GM18951 (cell line): ENCODE data around the gene ERCC4.

Source experiments
- POLR2A ChIP-seq: IDR thresholded peaks from 4 replicates; pipeline ENCODE4 v1.6.1; 2011; ENCODE audit warnings: mild to moderate bottlenecking; ENCODE audit not compliant: insufficient read length, insufficient read depth; ENCODE audit errors: extremely low read depth
- in situ Hi-C: fragments of 300-500 bp; cut with MboI; formaldehyde crosslinking; loops from one replicate; pipeline ENCODE4 v1.12.0; 2022; ENCODE audit warnings: low sequenced_read_pairs, mixed read lengths, inconsistent platforms; ENCODE audit not compliant: unreplicated experiment

ERCC4 gene

GRCh38 chr16:13919330-13919682 is 648 bp upstream of the ERCC4 start:
- no peak for TF ChIP-seq POLR2A
- in situ Hi-C loops = no loop called here

GRCh38 chr16:13920510-13920818 is 510 bp downstream of the ERCC4 start:
- no peak for TF ChIP-seq POLR2A
- in situ Hi-C loops = loop anchor here (5.0 to 10.0 kb wide), 2 partner anchors 324 to 367 kb away; no protein-coding TSS in a partner anchor

- no peak for TF ChIP-seq POLR2A
- in situ Hi-C loops = loop anchor here (5.0 to 10.0 kb wide), 2 partner anchors 323 to 366 kb away; no protein-coding TSS in a partner anchor
Observed at GRCh38 chr16:13921328-13921727, 1.4 kb downstream of the ERCC4 start.

GRCh38 chr16:13923703-13924298 is 3.8 kb downstream of the ERCC4 start:
- in situ Hi-C loops = loop anchor here (5.0 to 10.0 kb wide), 2 partner anchors 321 to 364 kb away; no protein-coding TSS in a partner anchor
- no peak for TF ChIP-seq POLR2A

GRCh38 chr16:13926464-13926863 is 6.5 kb downstream of the ERCC4 start:
- no peak for TF ChIP-seq POLR2A
- in situ Hi-C loops = loop anchor here (10.0 to 25.0 kb wide), 2 partner anchors 318 to 611 kb away; no protein-coding TSS in a partner anchor

GRCh38 chr16:13926891-13927290 is 6.9 kb downstream of the ERCC4 start:
- no peak for TF ChIP-seq POLR2A
- in situ Hi-C loops = loop anchor here (10.0 to 25.0 kb wide), 2 partner anchors 318 to 610 kb away; no protein-coding TSS in a partner anchor

GRCh38 chr16:13928646-13929045 is 8.7 kb downstream of the ERCC4 start:
- TF ChIP-seq POLR2A = no peak
- in situ Hi-C loops = loop anchor here (10.0 to 25.0 kb wide), 2 partner anchors 316 to 609 kb away; no protein-coding TSS in a partner anchor

GRCh38 chr16:13931845-13932244 is 11.9 kb downstream of the ERCC4 start:
- in situ Hi-C loops = loop anchor here (25.0 kb wide), 1 partner anchor 605 kb away; no protein-coding TSS in a partner anchor
- TF ChIP-seq POLR2A = no peak

GRCh38 chr16:13935408-13935807 is 15.5 kb downstream of the ERCC4 start:
- in situ Hi-C loops = loop anchor here (25.0 kb wide), 1 partner anchor 602 kb away; no protein-coding TSS in a partner anchor

GRCh38 chr16:13936155-13936554 is 16.2 kb downstream of the ERCC4 start:
- in situ Hi-C loops = loop anchor here (25.0 kb wide), 1 partner anchor 601 kb away; no protein-coding TSS in a partner anchor
- no peak for TF ChIP-seq POLR2A

More at GRCh38 chr16:13935408-13935807, 15.5 kb downstream of the ERCC4 start:
- no peak for TF ChIP-seq POLR2A

GRCh38 chr16:13936596-13937081 is 16.7 kb downstream of the ERCC4 start:
- in situ Hi-C loops = loop anchor here (25.0 kb wide), 1 partner anchor 601 kb away; no protein-coding TSS in a partner anchor
- TF ChIP-seq POLR2A = no peak

GRCh38 chr16:13937411-13937810 is 17.5 kb downstream of the ERCC4 start:
- TF ChIP-seq POLR2A = no peak
- in situ Hi-C loops = loop anchor here (25.0 kb wide), 1 partner anchor 600 kb away; no protein-coding TSS in a partner anchor

GRCh38 chr16:13938480-13938879 is 18.5 kb downstream of the ERCC4 start:
- TF ChIP-seq POLR2A = no peak
- in situ Hi-C loops = loop anchor here (25.0 kb wide), 1 partner anchor 599 kb away; no protein-coding TSS in a partner anchor

GRCh38 chr16:13939821-13940220 is 19.9 kb downstream of the ERCC4 start:
- in situ Hi-C loops = loop anchor here (25.0 kb wide), 1 partner anchor 597 kb away; no protein-coding TSS in a partner anchor
- TF ChIP-seq POLR2A = no peak
